Muscle layer of duodenum (tissue), 2 donors: Measurements from ENCODE around the gene TRIM10.
A peak's percentile ranks its signal among the peaks of the same experiment; 100 is the strongest.
"Not testable (repeated sequence)": the region's sequence is repeated elsewhere in the genome, so short reads cannot be mapped to it uniquely, and the experiment has no call there.

Experiments
- H3K27ac ChIP-seq: one replicate; pipeline ENCODE4 v1.7.0; 2013; ENCODE audit warnings: mild to moderate bottlenecking, low read length
- H3K27me3 ChIP-seq: one replicate; pipeline ENCODE4 v1.7.0; 2013; ENCODE audit warnings: low read depth, mild to moderate bottlenecking, control low read depth, low read length
- H3K36me3 ChIP-seq, 2 donors: one replicate each; pipeline ENCODE4 v1.7.0; 2013; ENCODE audit warnings: low read length in 2 of 2, control low read depth in 1 of 2, mild to moderate bottlenecking in 1 of 2; ENCODE audit not compliant: insufficient read depth in 2 of 2, control insufficient read depth in 1 of 2
- H3K4me1 ChIP-seq, 2 donors: one replicate each; pipeline ENCODE4 v1.7.0; 2013; ENCODE audit warnings: low read length in 2 of 2, mild to moderate bottlenecking in 2 of 2, control low read depth in 1 of 2, moderate library complexity in 1 of 2; ENCODE audit not compliant: insufficient read depth in 2 of 2, control insufficient read depth in 1 of 2
- H3K4me3 ChIP-seq, 2 donors: one replicate each; pipeline ENCODE4 v1.7.0; 2013; ENCODE audit warnings: low read length in 2 of 2, low read depth in 1 of 2, mild to moderate bottlenecking in 1 of 2
- H3K9me3 ChIP-seq, 2 donors: one replicate each; pipeline ENCODE4 v1.7.0; 2013; ENCODE audit warnings: low read length in 2 of 2, control low read depth in 1 of 2, mild to moderate bottlenecking in 1 of 2; ENCODE audit not compliant: control insufficient read depth in 1 of 2
- donor health status: healthy.

TRIM10 gene

DNA sequence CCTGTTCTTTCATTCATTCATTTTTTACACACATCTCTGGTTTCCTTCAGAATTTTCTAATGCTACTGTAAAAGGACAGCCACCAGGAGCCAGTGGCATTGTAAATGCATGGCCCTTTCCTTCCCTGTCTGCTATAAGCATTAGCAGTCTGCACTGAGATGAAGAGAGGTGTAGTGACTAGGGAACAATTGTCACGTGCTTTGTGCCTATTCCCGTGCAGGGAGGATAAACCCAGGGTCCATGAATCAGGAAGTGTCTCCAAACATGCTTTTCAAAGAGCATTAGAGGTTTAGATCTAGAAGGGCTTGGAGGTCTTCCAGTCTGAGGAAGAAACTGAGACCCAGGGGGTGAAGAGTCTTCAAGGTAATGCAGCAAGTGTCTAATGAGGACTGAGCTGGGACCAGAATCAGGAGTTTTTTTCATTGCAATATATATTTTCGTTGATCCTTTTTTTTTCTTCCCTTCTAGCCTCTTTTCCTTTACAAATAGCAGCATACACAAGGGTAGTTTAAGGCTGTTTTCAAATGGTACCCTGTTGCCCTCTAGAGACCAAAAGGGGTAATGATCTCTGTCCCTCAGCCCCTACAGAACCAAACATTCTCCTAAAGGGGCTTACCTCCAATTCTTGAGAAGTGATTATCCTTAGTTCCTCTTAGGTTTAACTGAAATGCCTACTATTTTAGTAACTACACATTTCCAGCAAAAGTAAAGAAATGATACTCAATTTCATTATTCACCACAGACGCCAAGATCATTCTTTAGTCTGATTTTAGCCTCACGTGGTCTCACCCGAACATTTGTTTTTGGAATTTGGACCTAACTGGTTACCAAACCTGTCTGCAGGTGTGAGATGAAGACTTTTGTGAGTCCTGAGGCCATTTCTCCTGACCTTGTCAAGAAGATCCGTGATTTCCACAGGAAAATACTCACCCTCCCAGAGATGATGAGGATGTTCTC, 8.9 kb upstream of the TRIM10 start:
- Histone ChIP-seq H3K27me3 (peaks cover 24% of the 10 kb centered on the region), H3K9me3 (no peaks in the 10 kb centered on the region), H3K4me1 (peaks cover 0 to 12% of the 10 kb centered on the region in 2 donors), H3K4me3 (no peak overlapping the region), H3K36me3 (no peaks in the 10 kb centered on the region), H3K27ac (no peak overlapping the region)

DNA sequence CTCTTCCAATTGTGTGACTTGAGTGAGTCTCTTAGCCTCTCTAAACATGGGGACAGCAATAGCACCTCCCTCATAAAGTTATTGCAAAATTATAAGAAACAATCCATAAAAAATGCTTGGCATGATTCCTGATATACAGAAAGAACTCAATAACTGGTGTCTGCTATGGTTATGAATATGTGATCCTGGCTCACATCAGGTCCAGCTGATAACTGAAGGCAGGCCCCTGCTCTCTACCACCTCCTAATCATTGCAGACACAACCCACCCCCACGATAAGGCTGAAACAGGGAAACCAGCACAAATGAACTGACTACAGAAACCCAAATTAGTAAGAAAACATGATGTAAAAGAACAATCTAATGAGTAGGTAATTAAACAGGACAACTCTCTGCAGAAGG, 7.7 kb upstream of the TRIM10 start:
- Histone ChIP-seq H3K27me3 (peaks cover 24% of the 10 kb centered on the region), H3K4me1 (peaks cover 0 to 12% of the 10 kb centered on the region in 2 donors), H3K36me3 (no peaks in the 10 kb centered on the region), H3K9me3 (no peaks in the 10 kb centered on the region), H3K4me3 (no peak overlapping the region), H3K27ac (no peak overlapping the region)

DNA sequence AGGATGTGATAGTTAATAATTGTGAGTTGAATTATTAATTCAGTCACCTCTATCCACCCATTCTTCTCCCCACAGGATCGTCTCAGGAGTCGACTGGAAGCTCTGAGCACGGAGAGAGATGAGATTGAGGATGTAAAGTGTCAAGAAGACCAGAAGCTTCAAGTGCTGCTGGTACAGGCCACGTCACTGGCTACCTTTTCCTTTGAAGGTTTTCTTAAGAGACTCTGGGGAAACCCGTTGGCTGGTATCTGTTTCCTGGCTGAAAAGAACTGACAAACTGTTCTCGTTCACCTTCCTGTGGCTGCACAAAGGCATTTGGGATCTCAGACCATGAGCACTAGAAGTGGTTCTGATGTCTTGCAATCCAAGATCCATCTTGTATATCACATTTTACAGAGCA, 6.1 kb upstream of the TRIM10 start:
- no peak overlapping the region for H3K27ac ChIP-seq
- H3K4me1 ChIP-seq, result peaks cover 0 to 9% of the 10 kb centered on the region in 2 donors
- no peak overlapping the region for H3K4me3 ChIP-seq
- peaks cover 16% of the 10 kb centered on the region for H3K27me3 ChIP-seq
- H3K36me3 ChIP-seq, result no peaks in the 10 kb centered on the region
- H3K9me3 ChIP-seq, result no peaks in the 10 kb centered on the region

DNA sequence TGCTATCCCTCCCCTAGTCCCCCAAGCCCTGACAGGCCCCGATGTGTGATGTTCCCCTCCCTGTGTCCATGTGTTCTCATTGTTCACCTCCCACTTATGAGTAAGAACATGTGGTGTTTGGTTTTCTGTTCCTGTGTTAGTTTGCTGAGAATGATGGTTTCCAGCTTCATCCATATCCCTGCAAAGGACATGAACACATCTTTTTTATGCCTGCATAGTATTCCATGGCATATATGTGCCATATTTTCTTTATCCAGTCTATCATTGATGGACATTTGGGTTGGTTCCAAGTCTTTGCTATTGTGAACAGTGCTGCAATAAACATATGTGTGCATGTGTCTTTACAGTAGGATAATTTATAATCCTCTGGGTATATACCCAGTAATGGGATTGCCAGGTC, 4.2 kb upstream of the TRIM10 start:
- not testable (repeated sequence) for H3K9me3 ChIP-seq, H3K4me1 ChIP-seq, H3K27ac ChIP-seq, H3K27me3 ChIP-seq, H3K4me3 ChIP-seq, H3K36me3 ChIP-seq

DNA sequence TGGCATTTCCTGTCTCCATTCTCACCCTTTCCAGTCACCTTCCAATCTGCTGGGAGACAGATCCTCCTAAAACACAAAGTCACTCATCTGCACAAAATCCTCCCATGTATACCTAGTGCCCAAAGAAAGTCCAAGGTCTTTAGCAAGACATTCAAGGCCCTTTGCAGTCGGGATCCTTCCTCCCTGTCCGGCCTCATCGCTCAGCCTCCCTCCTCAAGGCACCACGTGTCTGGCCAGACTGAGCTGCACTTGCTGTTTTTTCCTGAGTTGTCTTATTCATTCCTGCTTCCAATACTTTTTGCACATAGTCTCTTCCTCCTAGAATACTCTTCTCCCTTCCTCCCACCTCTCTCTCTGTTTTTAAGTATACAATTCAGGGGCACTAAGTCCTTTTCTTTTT, 3.7 kb upstream of the TRIM10 start:
- H3K4me3 ChIP-seq, result peak overlapping the region in 1 of 2 donors; percentile 41
- H3K27ac ChIP-seq, result peak overlapping the region; percentile 74
- H3K36me3 ChIP-seq, result no peaks in the 10 kb centered on the region
- no peaks in the 10 kb centered on the region for H3K4me1 ChIP-seq
- no peaks in the 10 kb centered on the region for H3K9me3 ChIP-seq
- no peaks in the 10 kb centered on the region for H3K27me3 ChIP-seq

DNA sequence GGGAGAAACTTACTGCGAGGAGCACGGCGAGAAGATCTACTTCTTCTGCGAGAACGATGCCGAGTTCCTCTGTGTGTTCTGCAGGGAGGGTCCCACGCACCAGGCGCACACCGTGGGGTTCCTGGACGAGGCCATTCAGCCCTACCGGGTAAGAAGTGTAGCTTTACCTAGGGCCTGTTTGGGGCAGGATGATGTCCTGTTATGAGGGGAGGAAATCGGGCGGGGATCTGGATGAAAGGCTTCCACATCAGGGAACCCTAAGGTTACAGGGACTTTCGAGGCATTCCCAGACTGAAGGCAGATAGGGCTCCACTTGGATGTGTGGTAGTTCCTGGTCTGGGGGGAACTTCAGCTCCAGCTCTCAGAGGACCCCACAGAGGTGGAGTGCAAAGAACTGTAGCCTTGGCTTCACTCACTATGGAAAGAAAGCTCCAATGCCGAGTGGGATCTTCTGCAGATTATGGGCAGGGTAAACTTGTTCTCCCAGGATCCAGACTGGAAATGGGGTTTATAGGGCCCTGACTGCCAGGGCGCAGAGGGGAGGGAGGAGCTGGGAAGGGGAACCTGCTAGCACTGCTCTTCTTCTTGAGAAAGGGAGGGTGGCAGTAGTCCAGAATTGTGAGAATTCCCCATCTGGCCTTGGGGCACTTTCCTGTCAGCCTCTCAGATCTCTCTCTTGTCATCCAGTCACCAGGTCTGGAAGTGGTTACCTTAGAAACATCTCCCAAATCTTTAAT, 3.1 kb upstream of the TRIM10 start:
- H3K4me3 ChIP-seq, result peak overlapping the region in 1 of 2 donors; percentile 41
- no peaks in the 10 kb centered on the region for H3K27me3 ChIP-seq
- no peaks in the 10 kb centered on the region for H3K36me3 ChIP-seq
- H3K9me3 ChIP-seq, result no peaks in the 10 kb centered on the region
- H3K27ac ChIP-seq, result peak overlapping the region; percentile 74
- H3K4me1 ChIP-seq, result no peaks in the 10 kb centered on the region

DNA sequence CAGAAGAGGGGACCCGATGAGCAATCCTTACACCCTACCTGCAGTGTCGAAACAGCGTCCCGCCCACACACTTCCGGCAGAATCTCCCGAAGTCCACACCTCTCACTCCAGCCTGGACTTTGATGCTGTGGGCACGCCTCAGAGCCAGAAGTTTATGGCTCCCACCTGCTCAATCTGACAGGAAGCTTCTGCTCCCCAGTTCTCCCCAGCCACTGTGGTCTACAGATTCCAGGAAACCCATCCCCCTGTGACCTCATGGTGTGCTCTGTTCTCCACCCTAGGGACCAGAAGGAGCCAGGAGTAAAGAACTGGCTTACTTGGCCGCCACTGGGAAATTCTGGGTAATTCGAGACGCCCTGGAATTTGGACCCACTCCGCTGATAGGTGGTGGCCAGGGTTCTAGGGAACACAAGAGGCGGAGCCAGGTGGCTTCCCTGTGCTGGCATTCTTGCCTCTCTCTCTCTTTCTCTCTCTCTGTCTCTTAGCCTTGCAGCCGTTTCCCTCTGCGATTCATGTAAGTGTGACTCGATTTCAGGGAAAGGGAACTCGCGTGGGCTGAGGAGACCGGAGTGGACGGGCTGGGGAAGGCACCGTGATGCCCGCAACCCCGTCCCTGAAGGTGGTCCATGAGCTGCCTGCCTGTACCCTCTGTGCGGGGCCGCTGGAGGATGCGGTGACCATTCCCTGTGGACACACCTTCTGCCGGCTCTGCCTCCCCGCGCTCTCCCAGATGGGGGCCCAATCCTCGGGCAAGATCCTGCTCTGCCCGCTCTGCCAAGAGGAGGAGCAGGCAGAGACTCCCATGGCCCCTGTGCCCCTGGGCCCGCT, 2.3 kb upstream of the TRIM10 start, which contains the start of gene TRIM15:
Gene TRIM15, plus strand, starts transcription at position 457 of the 828 bp plus-strand sequence. Its CDS starts 139 bp downstream, at position 596.
- H3K27ac ChIP-seq, result peak within 1 kb of the TSS; percentile 74
- H3K9me3 ChIP-seq, result no peaks in the 10 kb centered on the region
- H3K27me3 ChIP-seq, result no peaks in the 10 kb centered on the region
- H3K4me3 ChIP-seq, result peak within 1 kb of the TSS in 1 of 2 donors; percentile 41
- no peaks in the 10 kb centered on the region for H3K4me1 ChIP-seq
- H3K36me3 ChIP-seq, result no peaks in the 10 kb centered on the region

DNA sequence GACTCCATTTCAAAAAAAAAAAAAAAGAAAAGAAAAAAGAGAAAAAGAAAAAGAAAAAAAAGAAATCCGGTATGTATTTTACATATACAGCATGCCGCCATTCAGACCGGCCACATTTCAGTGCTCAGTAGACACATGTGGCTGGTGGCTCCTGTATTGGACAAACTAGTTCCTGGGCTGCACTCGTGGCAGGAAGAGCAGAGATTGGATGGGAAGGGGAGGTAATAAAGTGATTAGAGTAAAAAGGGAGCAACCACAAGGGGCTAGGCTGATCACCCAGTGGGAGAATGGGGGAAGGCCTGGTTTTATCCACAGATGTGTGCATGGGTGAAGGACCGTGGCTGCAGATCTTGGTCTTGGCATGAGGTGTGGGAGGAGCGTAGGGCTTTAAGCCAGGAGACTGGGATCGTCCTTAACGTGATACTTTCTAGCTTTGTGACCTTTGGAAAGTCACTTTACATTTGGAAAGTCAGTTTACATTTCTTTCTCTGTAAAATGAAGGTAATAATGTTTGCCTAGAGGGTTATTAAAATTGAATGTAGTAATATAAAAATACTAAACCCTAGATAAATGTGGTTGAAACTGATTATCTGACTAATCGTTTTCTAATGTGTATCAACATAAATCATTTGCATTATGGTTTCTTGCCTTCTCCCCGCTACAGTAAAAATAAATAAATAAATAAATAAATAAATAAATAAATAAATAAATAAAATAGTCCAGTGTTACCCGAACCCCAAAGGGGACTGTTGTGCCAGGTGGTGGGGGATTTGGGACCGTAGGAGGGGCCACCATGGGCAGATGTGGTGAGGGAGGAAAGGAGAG, 1.5 kb upstream of the TRIM10 start:
- H3K36me3 ChIP-seq, result no peaks in the 10 kb centered on the region
- no peaks in the 10 kb centered on the region for H3K4me1 ChIP-seq
- no peak overlapping the region for H3K4me3 ChIP-seq
- H3K27ac ChIP-seq, result no peak overlapping the region
- no peaks in the 10 kb centered on the region for H3K9me3 ChIP-seq
- H3K27me3 ChIP-seq, result no peaks in the 10 kb centered on the region

DNA sequence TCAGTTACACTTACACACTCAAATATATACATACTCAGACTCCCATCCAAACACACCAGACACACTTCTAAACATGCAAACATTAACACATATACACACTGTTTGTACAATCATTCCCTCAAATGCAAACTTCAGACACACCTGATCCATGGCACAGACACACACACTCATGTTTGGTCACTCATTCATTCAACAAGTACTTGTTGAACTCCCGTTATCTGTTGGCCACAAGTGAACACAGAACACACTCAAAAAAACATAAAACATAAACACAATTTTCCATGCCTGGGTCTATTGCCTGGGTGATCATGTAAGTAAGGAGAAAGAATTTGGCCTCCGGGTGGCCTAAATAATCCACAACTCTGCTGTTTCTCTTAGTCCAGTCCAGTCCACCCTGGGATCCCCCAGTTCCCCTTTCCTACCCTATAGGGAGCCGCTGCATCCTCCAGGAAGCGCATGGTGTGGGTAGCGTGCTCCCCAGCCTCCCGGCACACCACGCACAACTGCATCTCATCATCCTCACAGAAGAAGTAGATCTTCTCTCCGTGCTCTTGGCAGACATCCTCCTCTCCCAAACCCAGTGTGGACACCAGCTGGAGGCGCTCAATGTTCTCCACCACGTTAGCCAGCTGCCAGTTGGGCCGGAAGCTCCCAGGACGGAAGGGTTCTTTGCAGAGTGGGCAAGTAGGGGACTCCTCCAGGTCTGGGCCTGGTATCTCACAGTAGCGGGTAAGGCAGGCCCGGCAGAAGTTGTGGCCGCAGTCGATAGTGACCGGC, 815 bp downstream of the TRIM10 start:
- Histone ChIP-seq H3K36me3 (no peaks in the 10 kb centered on the region), H3K27me3 (no peaks in the 10 kb centered on the region), H3K4me1 (peaks cover 0 to under 1% of the 10 kb centered on the region in 2 donors), H3K4me3 (no peak overlapping the region), H3K9me3 (no peaks in the 10 kb centered on the region), H3K27ac (no peak overlapping the region)
